ENCODE data around the gene GUCA2A.

DNA sequence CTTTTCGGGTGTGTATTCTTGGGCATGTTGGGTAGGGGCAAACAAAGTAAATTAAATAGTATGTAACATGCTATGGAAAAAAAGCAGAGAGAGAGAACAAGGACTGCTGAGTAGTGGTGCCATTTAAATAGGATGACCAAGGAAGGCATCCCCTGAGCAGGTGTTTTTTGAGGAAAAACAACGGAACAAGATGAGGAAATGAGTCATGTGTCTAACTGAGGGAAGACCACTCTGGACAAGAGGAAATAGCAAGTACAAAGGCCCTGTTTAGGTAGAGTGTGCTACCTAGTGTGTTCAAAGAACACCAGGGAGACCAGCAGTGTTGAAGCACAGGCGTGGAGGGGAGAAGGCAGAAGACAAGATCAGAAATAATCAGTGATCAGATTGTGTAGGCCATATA lies 20.1 kb upstream of the GUCA2A start:
- no peak for TF ChIP-seq TAF1 (IDR thresholded peaks at IDR 0.05; ENCODE audit: low read depth)
- no peak for TF ChIP-seq RAD21 (IDR thresholded peaks at IDR 0.05; ENCODE audit: low read depth)
- no peak for TF ChIP-seq TCF12 (IDR thresholded peaks at IDR 0.05; ENCODE audit: low read depth)
- no peak for TF ChIP-seq TEAD4 (IDR thresholded peaks at IDR 0.05)
- TF ChIP-seq NFIC (IDR thresholded peaks at IDR 0.05) = no peak
- TF ChIP-seq ZBTB7A (IDR thresholded peaks at IDR 0.05; ENCODE audit: low read depth) = no peak
- no peak for TF ChIP-seq CREB1 (IDR thresholded peaks at IDR 0.05; ENCODE audit: low read depth)
- TF ChIP-seq, protein P1, sequence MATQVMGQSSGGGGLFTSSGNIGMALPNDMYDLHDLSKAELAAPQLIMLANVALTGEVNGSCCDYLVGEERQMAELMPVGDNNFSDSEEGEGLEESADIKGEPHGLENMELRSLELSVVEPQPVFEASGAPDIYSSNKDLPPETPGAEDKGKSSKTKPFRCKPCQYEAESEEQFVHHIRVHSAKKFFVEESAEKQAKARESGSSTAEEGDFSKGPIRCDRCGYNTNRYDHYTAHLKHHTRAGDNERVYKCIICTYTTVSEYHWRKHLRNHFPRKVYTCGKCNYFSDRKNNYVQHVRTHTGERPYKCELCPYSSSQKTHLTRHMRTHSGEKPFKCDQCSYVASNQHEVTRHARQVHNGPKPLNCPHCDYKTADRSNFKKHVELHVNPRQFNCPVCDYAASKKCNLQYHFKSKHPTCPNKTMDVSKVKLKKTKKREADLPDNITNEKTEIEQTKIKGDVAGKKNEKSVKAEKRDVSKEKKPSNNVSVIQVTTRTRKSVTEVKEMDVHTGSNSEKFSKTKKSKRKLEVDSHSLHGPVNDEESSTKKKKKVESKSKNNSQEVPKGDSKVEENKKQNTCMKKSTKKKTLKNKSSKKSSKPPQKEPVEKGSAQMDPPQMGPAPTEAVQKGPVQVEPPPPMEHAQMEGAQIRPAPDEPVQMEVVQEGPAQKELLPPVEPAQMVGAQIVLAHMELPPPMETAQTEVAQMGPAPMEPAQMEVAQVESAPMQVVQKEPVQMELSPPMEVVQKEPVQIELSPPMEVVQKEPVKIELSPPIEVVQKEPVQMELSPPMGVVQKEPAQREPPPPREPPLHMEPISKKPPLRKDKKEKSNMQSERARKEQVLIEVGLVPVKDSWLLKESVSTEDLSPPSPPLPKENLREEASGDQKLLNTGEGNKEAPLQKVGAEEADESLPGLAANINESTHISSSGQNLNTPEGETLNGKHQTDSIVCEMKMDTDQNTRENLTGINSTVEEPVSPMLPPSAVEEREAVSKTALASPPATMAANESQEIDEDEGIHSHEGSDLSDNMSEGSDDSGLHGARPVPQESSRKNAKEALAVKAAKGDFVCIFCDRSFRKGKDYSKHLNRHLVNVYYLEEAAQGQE (IDR thresholded peaks at IDR 0.05; ENCODE audit: low read depth) = no peak
- no peak for TF ChIP-seq EP300 (IDR thresholded peaks at IDR 0.05; ENCODE audit: borderline replicate concordance)
- TF ChIP-seq EGR1 (IDR thresholded peaks at IDR 0.05) = no peak
